Measurements from ENCODE around the gene MOB3C.

The MOB3C gene

GRCh38 chr1:46612937-46613660, 3.5 kb downstream of the MOB3C start:
- H3K4me2 ChIP-seq (ENCODE audit: low read depth, low read length) = no peak overlapping the region
- peaks cover 17% of the 10 kb centered on the region for H3K4me1 ChIP-seq (ENCODE audit: low read length)
- H3F3A ChIP-seq (ENCODE audit: insufficient read depth, low read length) = 0 out of 2 replicates have a peak, but pooled peaks cover 3% of the 10 kb centered on the region
- no peaks in the 10 kb centered on the region for H3K27me3 ChIP-seq (replicated peaks; ENCODE audit: insufficient read depth, low read length)
- TF ChIP-seq CTCF (IDR thresholded peaks at IDR 0.05; ENCODE audit: low read length) = no peak
- no peak for TF ChIP-seq EZH2phosphoT487 (IDR thresholded peaks at IDR 0.05; ENCODE audit: low read length)
- no peak for TF ChIP-seq EZH2 (optimal IDR thresholded peaks at IDR 0.05; ENCODE audit: low read depth, low read length)
- H3K9me3 ChIP-seq (replicated peaks; ENCODE audit: insufficient read depth, low read length) = no peaks in the 10 kb centered on the region
- no peaks in the 10 kb centered on the region for H3K9me2 ChIP-seq (replicated peaks; ENCODE audit: insufficient read depth, low read length)
- H2AFZ ChIP-seq (ENCODE audit: low read length) = no peak overlapping the region
- no peak overlapping the region for H3K4me3 ChIP-seq (ENCODE audit: low read length)
- DNase-seq = no peak
- no peak overlapping the region for H3K9ac ChIP-seq (ENCODE audit: low read length)
- H3K79me2 ChIP-seq (ENCODE audit: low read length) = peaks cover 10% of the 10 kb centered on the region
- no peaks in the 10 kb centered on the region for H3K36me3 ChIP-seq (replicated peaks; ENCODE audit: insufficient read depth, low read length)
- no peaks in the 10 kb centered on the region for H4K20me1 ChIP-seq (ENCODE audit: insufficient read depth, low read length)
- no peak overlapping the region for H3K27ac ChIP-seq (ENCODE audit: low read length)

- Histone ChIP-seq H4K20me1 (ENCODE audit: insufficient read depth, low read length) (no peaks in the 10 kb centered on the region), H3K4me2 (ENCODE audit: low read depth, low read length) (no peak overlapping the region), H3K27me3 (replicated peaks; ENCODE audit: insufficient read depth, low read length) (no peaks in the 10 kb centered on the region), H3K27ac (ENCODE audit: low read length) (no peak overlapping the region), H3K79me2 (ENCODE audit: low read length) (peaks cover 10% of the 10 kb centered on the region), H3F3A (ENCODE audit: insufficient read depth, low read length) (0 out of 2 replicates have a peak, but pooled peaks cover 3% of the 10 kb centered on the region), H2AFZ (ENCODE audit: low read length) (no peak overlapping the region), H3K36me3 (replicated peaks; ENCODE audit: insufficient read depth, low read length) (no peaks in the 10 kb centered on the region), H3K9me3 (replicated peaks; ENCODE audit: insufficient read depth, low read length) (no peaks in the 10 kb centered on the region), H3K4me1 (ENCODE audit: low read length) (peaks cover 17% of the 10 kb centered on the region), H3K4me3 (ENCODE audit: low read length) (no peak overlapping the region), H3K9me2 (replicated peaks; ENCODE audit: insufficient read depth, low read length) (no peaks in the 10 kb centered on the region), H3K9ac (ENCODE audit: low read length) (no peak overlapping the region)
- DNase-seq = no peak
- no peak for TF ChIP-seq EZH2phosphoT487 (IDR thresholded peaks at IDR 0.05; ENCODE audit: low read length)
- no peak for TF ChIP-seq EZH2 (optimal IDR thresholded peaks at IDR 0.05; ENCODE audit: low read depth, low read length)
- no peak for TF ChIP-seq CTCF (IDR thresholded peaks at IDR 0.05; ENCODE audit: low read length)
These were observed 4.9 kb downstream of the MOB3C start for GRCh38 chr1:46611691-46612221.

- Histone ChIP-seq H3K9ac (ENCODE audit: low read length) (no peak overlapping the region), H3K36me3 (replicated peaks; ENCODE audit: insufficient read depth, low read length) (no peaks in the 10 kb centered on the region), H3K9me3 (replicated peaks; ENCODE audit: insufficient read depth, low read length) (no peaks in the 10 kb centered on the region), H4K20me1 (ENCODE audit: insufficient read depth, low read length) (no peaks in the 10 kb centered on the region), H3K4me2 (ENCODE audit: low read depth, low read length) (no peak overlapping the region), H3K9me2 (replicated peaks; ENCODE audit: insufficient read depth, low read length) (no peaks in the 10 kb centered on the region), H3K27ac (ENCODE audit: low read length) (no peak overlapping the region), H3F3A (ENCODE audit: insufficient read depth, low read length) (no peaks in the 10 kb centered on the region), H3K27me3 (replicated peaks; ENCODE audit: insufficient read depth, low read length) (no peaks in the 10 kb centered on the region), H3K79me2 (ENCODE audit: low read length) (peaks cover 11% of the 10 kb centered on the region; the same call in 1 of the 2 replicates), H3K4me3 (ENCODE audit: low read length) (no peak overlapping the region), H3K4me1 (ENCODE audit: low read length) (0 out of 2 replicates have a peak, but pooled peaks cover 4% of the 10 kb centered on the region), H2AFZ (ENCODE audit: low read length) (no peak overlapping the region)
- DNase-seq = no peak
- TF ChIP-seq EZH2phosphoT487 (IDR thresholded peaks at IDR 0.05; ENCODE audit: low read length) (no peak), CTCF (IDR thresholded peaks at IDR 0.05; ENCODE audit: low read length) (no peak), EZH2 (optimal IDR thresholded peaks at IDR 0.05; ENCODE audit: low read depth, low read length) (no peak)
These were observed 9.1 kb downstream of the MOB3C start for GRCh38 chr1:46607345-46608130.
